OCI-LY7 (cell line): ENCODE data around the gene MAP2K7.

Experiments
- CTCF ChIP-seq: fragments of 200-600 bp; sonication (generic); conservative IDR thresholded peaks from 2 replicates; pipeline ENCODE4 v1.5.1; 2014; ENCODE audit warnings: mild to moderate bottlenecking, antibody characterized with exemption, low read length, moderate library complexity, mixed read lengths
- EZH2phosphoT487 ChIP-seq: fragments of 200-600 bp; sonication (generic); IDR thresholded peaks from 2 replicates; pipeline ENCODE4 v1.6.1; 2018; ENCODE audit warnings: low read depth, borderline replicate concordance, mild to moderate bottlenecking, mixed run types, antibody characterized with exemption, low read length, moderate library complexity, mixed read lengths

GRCh38 chr19:7863157-7863970 lies 40.3 kb upstream of the MAP2K7 start:
- TF ChIP-seq CTCF (no peak), EZH2phosphoT487 (no peak)
